Type B pancreatic cell (in vitro differentiated cells): ENCODE measurements around the gene NUDC. TPM values are rescaled to one million over a fixed set of nuclear protein-coding genes. Genes with fewer than 3 reads are reported as not detected.
A peak's percentile ranks its signal among the peaks of the same experiment; 100 is the strongest.
"Not testable (repeated sequence)": the region's sequence is repeated elsewhere in the genome, so short reads cannot be mapped to it uniquely, and the experiment has no call there.

Source experiments
- DNase-seq: peaks from one replicate; pipeline ENCODE4 v3.0.0; 2021; ENCODE audit warnings: mixed read lengths; ENCODE audit not compliant: unreplicated experiment; ENCODE audit errors: extremely low spot score
- H3K27ac Mint-ChIP-seq: 2 replicates; pipeline ENCODE4 v1.8.0; 2021; ENCODE audit warnings: mild to moderate bottlenecking, mixed read lengths
- H3K27me3 Mint-ChIP-seq: 2 replicates; pipeline ENCODE4 v1.8.0; 2021; ENCODE audit warnings: mixed read lengths
- H3K36me3 Mint-ChIP-seq: 2 replicates; pipeline ENCODE4 v1.8.0; 2021; ENCODE audit warnings: mixed read lengths
- H3K4me1 Mint-ChIP-seq: one replicate; pipeline ENCODE4 v1.8.0; 2021; ENCODE audit warnings: mixed read lengths; ENCODE audit not compliant: unreplicated experiment
- H3K4me3 Mint-ChIP-seq: 2 replicates; pipeline ENCODE4 v1.8.0; 2021; ENCODE audit warnings: mild to moderate bottlenecking, mixed read lengths
- H3K9me3 Mint-ChIP-seq: 2 replicates; pipeline ENCODE4 v1.8.0; 2021; ENCODE audit warnings: mixed read lengths
- CTCF ChIP-seq: fragments of 200-600 bp; sonication (generic); conservative IDR thresholded peaks from 2 replicates; pipeline ENCODE4 v1.5.0; 2021; ENCODE audit warnings: antibody characterized with exemption, mild to moderate bottlenecking
- total RNA-seq: library from RNA; stranded (reverse); gene quantifications from 2 replicates; pipeline ENCODE4 v1.2.1, GENCODE V29; 2021; ENCODE audit warnings: low replicate concordance

The NUDC gene
- total RNA-seq, 1 donor from 2014 or later = 82.7 TPM

GRCh38 chr1:26984291-26984690 lies 62.7 kb downstream of the NUDC start:
- Mint-ChIP-seq H3K27ac (no peak overlapping the region), H3K9me3 (no peaks in the 10 kb centered on the region), H3K36me3 (no peaks in the 10 kb centered on the region), H3K4me1 (no peaks in the 10 kb centered on the region), H3K4me3 (no peak overlapping the region), H3K27me3 (peaks cover 14% of the 10 kb centered on the region)
- TF ChIP-seq CTCF = no peak
- DNase-seq = no peak

GRCh38 chr1:26986658-26987057 lies 65.1 kb downstream of the NUDC start:
- no peak overlapping the region for H3K27ac Mint-ChIP-seq
- H3K4me1 Mint-ChIP-seq = peaks cover 14% of the 10 kb centered on the region
- peaks cover 28% of the 10 kb centered on the region for H3K27me3 Mint-ChIP-seq
- no peak overlapping the region for H3K4me3 Mint-ChIP-seq
- DNase-seq = no peak
- H3K9me3 Mint-ChIP-seq = no peaks in the 10 kb centered on the region
- no peak for TF ChIP-seq CTCF
- no peaks in the 10 kb centered on the region for H3K36me3 Mint-ChIP-seq

GRCh38 chr1:26989403-26990109 lies 68.0 kb downstream of the NUDC start:
- H3K4me3 Mint-ChIP-seq, DNase-seq, H3K36me3 Mint-ChIP-seq, H3K27ac Mint-ChIP-seq, H3K9me3 Mint-ChIP-seq: not testable (repeated sequence)
- H3K4me1 Mint-ChIP-seq = peaks cover 22% of the 10 kb centered on the region
- peaks cover 30% of the 10 kb centered on the region for H3K27me3 Mint-ChIP-seq

GRCh38 chr1:26991310-26992116 lies 70.0 kb downstream of the NUDC start:
- Mint-ChIP-seq H3K27me3 (peaks cover 38% of the 10 kb centered on the region), H3K4me1 (peaks cover 31% of the 10 kb centered on the region), H3K9me3 (no peaks in the 10 kb centered on the region), H3K27ac (peak overlapping the region; percentile 86), H3K4me3 (peak overlapping the region; percentile 63), H3K36me3 (no peaks in the 10 kb centered on the region)
- no peak for DNase-seq
- TF ChIP-seq CTCF = no peak

GRCh38 chr1:26993237-26994019 lies 71.9 kb downstream of the NUDC start, which contains the start of gene TRNP1:
Gene TRNP1 (plus strand): TSS chr1:26993692. CDS start chr1:26993787, 95 bp downstream.
- peak; percentile 22 for TF ChIP-seq CTCF
- peak within 1 kb of the TSS; percentile 91 for H3K4me3 Mint-ChIP-seq
- DNase-seq = no peak
- peaks cover 45% of the 10 kb centered on the region for H3K4me1 Mint-ChIP-seq
- peak within 1 kb of the TSS; percentile 91 for H3K27ac Mint-ChIP-seq
- H3K27me3 Mint-ChIP-seq = peaks cover 41% of the 10 kb centered on the region
- no peaks in the 10 kb centered on the region for H3K9me3 Mint-ChIP-seq
- H3K36me3 Mint-ChIP-seq = no peaks in the 10 kb centered on the region
